Glutamatergic neuron (in vitro differentiated cells): ENCODE results near the gene ASB3. TPM values are rescaled to one million over a fixed set of nuclear protein-coding genes. Genes with fewer than 3 reads are reported as not detected.

Experiments
- DNase-seq: peaks from one replicate; pipeline ENCODE4 v3.0.0; 2022
- H3K27ac Mint-ChIP-seq: one replicate; pipeline ENCODE4 v1.8.0; 2020; ENCODE audit warnings: mild to moderate bottlenecking, mixed read lengths, inconsistent platforms; ENCODE audit not compliant: unreplicated experiment
- H3K27me3 Mint-ChIP-seq: one replicate; pipeline ENCODE4 v1.8.0; 2020; ENCODE audit warnings: mild to moderate bottlenecking, moderate library complexity, mixed read lengths, inconsistent platforms; ENCODE audit not compliant: unreplicated experiment
- H3K36me3 Mint-ChIP-seq: one replicate; pipeline ENCODE4 v1.8.0; 2020; ENCODE audit warnings: mild to moderate bottlenecking, mixed read lengths, inconsistent platforms; ENCODE audit not compliant: unreplicated experiment
- H3K4me1 Mint-ChIP-seq: one replicate; pipeline ENCODE4 v1.8.0; 2020; ENCODE audit warnings: mild to moderate bottlenecking, low read depth, mixed read lengths, inconsistent platforms; ENCODE audit not compliant: unreplicated experiment
- H3K4me3 Mint-ChIP-seq: one replicate; pipeline ENCODE4 v1.8.0; 2020; ENCODE audit warnings: mild to moderate bottlenecking, mixed read lengths, inconsistent platforms; ENCODE audit not compliant: unreplicated experiment
- H3K9me3 Mint-ChIP-seq: one replicate; pipeline ENCODE4 v1.8.0; 2020; ENCODE audit warnings: mild to moderate bottlenecking, moderate library complexity, mixed read lengths, inconsistent platforms; ENCODE audit not compliant: unreplicated experiment
- CTCF ChIP-seq: fragments of 200-600 bp; sonication (generic); IDR thresholded peaks from one replicate; pipeline ENCODE4 v1.5.0; 2021; ENCODE audit not compliant: partially characterized antibody, unreplicated experiment
- total RNA-seq: library from RNA; stranded (reverse); fragmentation: NEBNext Ultra II Directional; extraction: Animal tissue kit (Norgen Biotek cat#: 25700); gene quantifications from one replicate; pipeline ENCODE4 v1.2.1, GENCODE V29; 2021; ENCODE audit not compliant: unreplicated experiment

ASB3 gene
- total RNA-seq, 1 donor from 2014 or later, result 25.3 TPM

GRCh38 chr2:53755121-53755520, 31.6 kb downstream of the ASB3 start:
- peaks cover 6% of the 10 kb centered on the region for H3K36me3 Mint-ChIP-seq
- H3K27ac Mint-ChIP-seq, result no peak overlapping the region
- H3K9me3 Mint-ChIP-seq, result no peaks in the 10 kb centered on the region
- no peak for TF ChIP-seq CTCF
- no peaks in the 10 kb centered on the region for H3K27me3 Mint-ChIP-seq
- no peak overlapping the region for H3K4me3 Mint-ChIP-seq
- no peak for DNase-seq
- H3K4me1 Mint-ChIP-seq, result peaks cover 9% of the 10 kb centered on the region

GRCh38 chr2:53753041-53753440, 33.7 kb downstream of the ASB3 start:
- Mint-ChIP-seq H3K4me1 (peaks cover 9% of the 10 kb centered on the region), H3K27me3 (no peaks in the 10 kb centered on the region), H3K4me3 (no peak overlapping the region), H3K27ac (no peak overlapping the region), H3K9me3 (no peaks in the 10 kb centered on the region), H3K36me3 (peaks cover 6% of the 10 kb centered on the region)
- DNase-seq, result no peak
- no peak for TF ChIP-seq CTCF

- no peak overlapping the region for H3K4me3 Mint-ChIP-seq
- H3K4me1 Mint-ChIP-seq, result peaks cover 9% of the 10 kb centered on the region
- H3K27me3 Mint-ChIP-seq, result no peaks in the 10 kb centered on the region
- no peak overlapping the region for H3K27ac Mint-ChIP-seq
- no peak for DNase-seq
- peaks cover 2% of the 10 kb centered on the region for H3K36me3 Mint-ChIP-seq
- no peaks in the 10 kb centered on the region for H3K9me3 Mint-ChIP-seq
- TF ChIP-seq CTCF, result no peak
Observed at GRCh38 chr2:53752385-53752784, 34.4 kb downstream of the ASB3 start.

DNA sequence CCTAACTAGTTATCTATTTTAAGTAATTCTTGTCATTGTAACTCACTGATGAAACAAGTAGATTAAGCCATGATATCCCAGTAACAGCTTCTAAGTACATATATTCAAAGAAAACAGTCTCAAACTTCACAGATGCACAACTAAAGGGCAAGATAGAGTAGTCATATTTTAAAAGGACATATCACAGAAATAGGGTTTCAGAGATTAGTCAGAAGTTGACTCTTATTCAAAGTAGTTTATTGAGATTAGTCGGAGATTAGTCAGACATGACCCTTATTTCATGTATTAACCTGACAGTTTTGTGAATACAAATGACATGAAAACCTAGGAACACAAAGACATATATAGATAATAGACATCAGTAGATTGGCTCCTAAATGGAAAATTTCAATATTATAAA, 35.0 kb downstream of the ASB3 start:
- H3K27ac Mint-ChIP-seq, result no peak overlapping the region
- TF ChIP-seq CTCF, result no peak
- peaks cover 9% of the 10 kb centered on the region for H3K4me1 Mint-ChIP-seq
- no peaks in the 10 kb centered on the region for H3K9me3 Mint-ChIP-seq
- H3K4me3 Mint-ChIP-seq, result no peak overlapping the region
- no peaks in the 10 kb centered on the region for H3K27me3 Mint-ChIP-seq
- no peak for DNase-seq
- H3K36me3 Mint-ChIP-seq, result no peaks in the 10 kb centered on the region

DNA sequence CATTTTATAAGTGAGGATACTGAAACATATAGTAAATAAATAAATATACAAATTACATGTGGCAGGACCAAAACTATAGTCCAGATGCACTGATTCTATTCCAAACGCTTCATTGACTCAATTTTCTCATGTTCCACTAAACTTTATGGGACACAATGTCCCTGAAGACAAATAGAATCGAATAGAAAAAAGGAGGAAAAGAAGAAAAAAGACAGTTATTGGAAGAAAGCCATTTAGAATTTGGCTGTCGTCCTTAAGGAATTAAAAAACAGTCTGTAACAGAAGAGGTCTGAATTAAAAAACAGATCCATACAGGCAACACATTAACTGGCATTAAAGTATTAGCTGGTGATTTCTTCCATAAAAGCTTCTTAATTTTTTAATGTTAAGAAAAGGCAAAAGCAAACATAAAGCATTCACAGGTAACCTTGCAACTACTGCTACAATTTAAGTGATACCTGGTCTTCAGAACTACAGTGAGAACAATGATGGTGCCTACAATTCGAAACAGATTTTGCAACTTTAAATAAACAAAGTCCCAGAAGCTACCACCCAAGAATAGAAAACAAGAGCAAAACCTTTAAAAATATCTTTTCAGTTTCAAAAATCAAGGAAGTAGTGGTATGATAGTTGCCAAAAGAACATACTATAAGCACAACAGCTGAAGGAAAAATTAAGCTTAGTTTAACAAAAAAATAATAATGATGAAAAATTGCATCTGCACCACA, 36.5 kb downstream of the ASB3 start:
- Mint-ChIP-seq H3K27me3 (no peaks in the 10 kb centered on the region), H3K27ac (no peak overlapping the region), H3K9me3 (no peaks in the 10 kb centered on the region), H3K4me1 (peaks cover 9% of the 10 kb centered on the region), H3K36me3 (no peaks in the 10 kb centered on the region), H3K4me3 (no peak overlapping the region)
- DNase-seq, result no peak
- no peak for TF ChIP-seq CTCF
